ENCODE measurements around the gene PTPRN2.
"Not testable (repeated sequence)": the region's sequence is repeated elsewhere in the genome, so short reads cannot be mapped to it uniquely, and the experiment has no call there.

PTPRN2 gene

GRCh38 chr7:158468181-158468580 lies 119.4 kb downstream of the PTPRN2 start:
- no peak for DNase-seq (ENCODE audit: low read depth)

GRCh38 chr7:158467562-158467961 lies 120.1 kb downstream of the PTPRN2 start:
- DNase-seq (ENCODE audit: low read depth): no peak

- DNase-seq (ENCODE audit: low read depth): no peak
These were observed 124.3 kb downstream of the PTPRN2 start for GRCh38 chr7:158463317-158463716.

- no peak for DNase-seq (ENCODE audit: low read depth)
These were observed 125.8 kb downstream of the PTPRN2 start for GRCh38 chr7:158461824-158462223.

- no peak for DNase-seq (ENCODE audit: low read depth)
These were observed 127.0 kb downstream of the PTPRN2 start for GRCh38 chr7:158460665-158461064.

- no peak for DNase-seq (ENCODE audit: low read depth)
These were observed 128.8 kb downstream of the PTPRN2 start for GRCh38 chr7:158458716-158459282.

- no peak for DNase-seq (ENCODE audit: low read depth)
These were observed 129.5 kb downstream of the PTPRN2 start for GRCh38 chr7:158458096-158458495.

- not testable (repeated sequence) for DNase-seq (ENCODE audit: low read depth)
These were observed 130.0 kb downstream of the PTPRN2 start for GRCh38 chr7:158457586-158457985.

GRCh38 chr7:158454631-158455030 lies 133.0 kb downstream of the PTPRN2 start:
- DNase-seq (ENCODE audit: low read depth): no peak

- no peak for DNase-seq (ENCODE audit: low read depth)
These were observed 134.0 kb downstream of the PTPRN2 start for GRCh38 chr7:158453663-158454062.

GRCh38 chr7:158452331-158452730 lies 135.3 kb downstream of the PTPRN2 start:
- DNase-seq (ENCODE audit: low read depth): no peak

GRCh38 chr7:158450476-158451124 lies 137.0 kb downstream of the PTPRN2 start:
- DNase-seq (ENCODE audit: low read depth): no peak

GRCh38 chr7:158449942-158450341 lies 137.7 kb downstream of the PTPRN2 start:
- no peak for DNase-seq (ENCODE audit: low read depth)

- no peak for DNase-seq (ENCODE audit: low read depth)
These were observed 138.4 kb downstream of the PTPRN2 start for GRCh38 chr7:158449266-158449665.

GRCh38 chr7:158448430-158449100 lies 139.1 kb downstream of the PTPRN2 start:
- DNase-seq (ENCODE audit: low read depth): no peak

- no peak for DNase-seq (ENCODE audit: low read depth)
These were observed 140.0 kb downstream of the PTPRN2 start for GRCh38 chr7:158447506-158448171.

GRCh38 chr7:158447151-158447505 lies 140.5 kb downstream of the PTPRN2 start:
- DNase-seq (ENCODE audit: low read depth): no peak

- DNase-seq (ENCODE audit: low read depth): no peak
These were observed 140.9 kb downstream of the PTPRN2 start for GRCh38 chr7:158446706-158447105.

GRCh38 chr7:158446281-158446680 lies 141.3 kb downstream of the PTPRN2 start:
- no peak for DNase-seq (ENCODE audit: low read depth)

GRCh38 chr7:158445421-158446175 lies 142.0 kb downstream of the PTPRN2 start:
- no peak for DNase-seq (ENCODE audit: low read depth)

GRCh38 chr7:158444501-158445420 lies 142.9 kb downstream of the PTPRN2 start:
- no peak for DNase-seq (ENCODE audit: low read depth)
